Thymus (tissue), 11 donors: Measurements from ENCODE around the gene XPO1. TPM values are rescaled to one million over a fixed set of nuclear protein-coding genes. Genes with fewer than 3 reads are reported as not detected.
"Not testable (repeated sequence)": the region's sequence is repeated elsewhere in the genome, so short reads cannot be mapped to it uniquely, and the experiment has no call there.

Experiments
- DNase-seq, 9 donors: peaks; one replicate each; pipeline ENCODE4 v3.0.0-alpha.2; 2013; ENCODE audit warnings: low spot score in 9 of 9, low read depth in 6 of 9, missing footprints in 1 of 9
- H3K27ac ChIP-seq, 2 donors: one replicate each; pipeline ENCODE4 v1.5.1; 2013; ENCODE audit warnings: control low read depth in 1 of 2, low read depth in 1 of 2, low read length in 1 of 2, mild to moderate bottlenecking in 1 of 2, moderate library complexity in 1 of 2
- H3K27me3 ChIP-seq, 2 donors: one replicate each; pipeline ENCODE4 v1.5.1; 2013; ENCODE audit warnings: low read length in 1 of 2; ENCODE audit not compliant: control insufficient read depth in 2 of 2, insufficient read depth in 1 of 2
- H3K36me3 ChIP-seq, 2 donors: one replicate each; pipeline ENCODE4 v1.5.1; 2013; ENCODE audit warnings: low read length in 1 of 2, mild to moderate bottlenecking in 1 of 2, moderate library complexity in 1 of 2; ENCODE audit not compliant: control insufficient read depth in 2 of 2, insufficient read depth in 2 of 2
- H3K4me1 ChIP-seq, 2 donors: one replicate each; pipeline ENCODE4 v1.5.1; 2013; ENCODE audit warnings: low read length in 2 of 2; ENCODE audit not compliant: control insufficient read depth in 2 of 2, insufficient read depth in 2 of 2
- H3K4me3 ChIP-seq, 2 donors: one replicate each; pipeline ENCODE4 v1.5.1; 2013; ENCODE audit warnings: low read length in 2 of 2, control low read depth in 1 of 2, mild to moderate bottlenecking in 1 of 2
- H3K9me3 ChIP-seq, 2 donors: one replicate each; pipeline ENCODE4 v1.5.1; 2013; ENCODE audit warnings: low read length in 1 of 2, mild to moderate bottlenecking in 1 of 2; ENCODE audit not compliant: control insufficient read depth in 2 of 2, insufficient read depth in 1 of 2
- WGBS: extraction: QIAGEN DNeasy Blood & Tissue Kit; methylation state at CpG from one replicate; pipeline ENCODE4 v1.1.7; 2013; 5-methylcytosine and 5-hydroxymethylcytosine counted together
- polyA plus RNA-seq: library from polyadenylated mRNA; stranded (reverse); fragments of 200-250 nt; gene quantifications from one replicate; pipeline ENCODE4 v1.2.3, GENCODE V29; 2013
- total RNA-seq: library from RNA; stranded (reverse); fragments of 120-200 nt; gene quantifications from one replicate; pipeline ENCODE4 v1.2.4, GENCODE V29; 2013
- donor health status: healthy.

Gene XPO1
- total and polyA plus RNA-seq, 2 donors = 148 to 174 TPM

DNA sequence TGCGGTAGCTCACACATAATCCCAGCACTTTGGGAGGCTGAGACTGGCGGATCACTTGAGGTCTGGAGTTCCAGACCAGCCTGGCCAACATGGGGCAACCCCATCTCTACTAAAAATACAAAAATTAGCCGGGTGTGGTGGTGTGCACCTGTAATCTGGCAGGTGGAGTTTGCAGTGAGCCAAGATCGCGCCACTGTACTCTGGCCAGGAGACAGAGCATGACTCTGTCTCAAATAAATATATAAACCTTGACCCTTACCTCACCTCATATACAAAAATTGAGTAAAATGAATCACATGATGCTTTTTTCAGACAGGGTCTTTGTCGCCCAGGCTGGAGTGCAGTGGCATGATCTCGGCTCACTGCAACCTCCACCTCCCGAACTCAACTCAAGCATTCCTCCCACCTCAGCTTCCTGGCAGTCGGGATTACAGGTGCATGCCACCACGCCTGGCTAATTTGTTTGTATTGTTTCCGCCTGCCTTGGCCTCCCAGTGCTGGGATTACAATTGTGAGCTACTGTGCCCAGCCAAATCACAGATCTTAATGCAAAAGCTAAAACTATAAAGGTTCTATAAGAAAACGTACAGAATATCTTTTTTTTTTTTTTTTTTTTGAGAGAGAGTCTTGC lies 25.3 kb downstream of the XPO1 start:
- Histone ChIP-seq H3K4me3 (no peak overlapping the region), H3K27me3 (no peaks in the 10 kb centered on the region), H3K4me1 (no peaks in the 10 kb centered on the region), H3K9me3 (no peaks in the 10 kb centered on the region), H3K36me3 (peaks cover 58 to 82% of the 10 kb centered on the region in 2 donors), H3K27ac (no peak overlapping the region)
- 95% methylated on average over 12 of the region's 12 CpGs for WGBS
- no peak for DNase-seq

DNA sequence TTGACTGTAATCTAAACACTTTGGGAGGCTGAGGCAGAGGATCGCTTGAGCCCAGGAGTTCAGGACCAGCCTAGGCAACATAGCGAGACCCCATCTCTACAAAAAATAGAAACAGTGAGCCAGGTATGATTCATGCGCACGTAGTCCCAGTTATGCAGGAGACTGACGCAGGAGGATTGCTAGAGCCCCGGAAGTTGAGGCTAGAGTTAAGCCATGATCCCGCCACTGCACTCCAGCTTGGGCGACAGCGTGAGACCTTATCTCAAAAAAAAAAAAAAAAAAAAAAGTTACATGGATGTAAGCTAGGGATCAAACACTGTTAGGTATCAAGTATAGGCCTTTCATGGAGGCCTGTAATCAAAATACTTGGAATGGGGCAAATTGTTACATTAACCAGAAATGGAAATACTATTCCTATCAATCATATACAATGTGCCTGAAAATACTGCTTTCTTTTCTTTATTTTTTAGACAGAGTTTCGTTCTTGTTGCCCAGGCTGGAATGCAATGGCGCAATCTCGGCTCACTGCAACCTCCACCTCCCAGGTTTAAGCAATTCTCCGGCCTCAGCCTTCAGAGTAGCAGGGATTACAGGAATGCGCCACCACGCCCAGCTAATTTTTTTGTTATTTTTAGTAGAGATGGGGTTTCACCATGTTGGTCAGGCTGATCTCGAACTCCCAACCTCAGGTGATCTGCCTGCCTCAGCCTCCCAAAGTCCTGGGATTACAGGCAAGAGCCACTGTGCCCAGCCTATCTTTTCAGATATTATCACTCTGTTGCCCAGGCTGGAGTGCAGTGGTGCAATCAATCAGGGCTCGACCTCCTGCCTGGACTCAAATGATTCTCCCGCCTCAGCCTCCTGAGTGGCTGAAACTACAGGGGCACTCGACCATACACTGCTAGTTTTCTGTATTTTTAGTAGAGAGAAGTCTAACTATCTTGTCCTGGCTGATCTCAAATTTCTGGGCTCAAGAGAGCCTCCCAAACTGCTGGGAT lies 27.2 kb downstream of the XPO1 start:
- Histone ChIP-seq H3K27me3 (no peaks in the 10 kb centered on the region), H3K4me3 (no peak overlapping the region), H3K4me1 (no peaks in the 10 kb centered on the region), H3K27ac (no peak overlapping the region), H3K9me3 (no peaks in the 10 kb centered on the region), H3K36me3 (peaks cover 58 to 78% of the 10 kb centered on the region in 2 donors)
- no peak for DNase-seq
- WGBS = 97% methylated on average over 19 of the region's 19 CpGs

DNA sequence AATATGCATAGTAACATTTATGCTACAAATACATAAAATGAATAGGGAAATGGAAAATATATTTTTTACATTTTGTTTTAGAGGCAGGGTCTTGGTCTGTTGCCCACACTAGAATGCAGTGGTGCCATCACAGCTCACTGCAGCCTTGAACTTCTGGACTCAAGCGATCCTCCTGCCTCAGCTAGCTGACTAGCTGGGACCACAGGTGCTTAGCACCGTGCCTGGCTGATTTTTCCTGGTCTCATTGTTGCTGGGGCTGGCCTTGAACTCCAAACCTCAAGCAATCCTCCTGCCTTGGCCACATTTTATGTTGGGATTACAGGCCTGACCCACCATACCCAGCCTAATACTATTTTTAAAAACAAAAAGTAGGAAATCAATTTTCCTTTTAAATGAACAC lies 33.2 kb downstream of the XPO1 start:
- Histone ChIP-seq H3K9me3 (no peaks in the 10 kb centered on the region), H3K36me3 (peaks cover 38 to 66% of the 10 kb centered on the region in 2 donors), H3K27me3 (no peaks in the 10 kb centered on the region), H3K27ac (no peak overlapping the region), H3K4me3 (no peak overlapping the region), H3K4me1 (no peaks in the 10 kb centered on the region)
- no peak for DNase-seq
- 98% methylated on average over 2 of the region's 2 CpGs for WGBS

DNA sequence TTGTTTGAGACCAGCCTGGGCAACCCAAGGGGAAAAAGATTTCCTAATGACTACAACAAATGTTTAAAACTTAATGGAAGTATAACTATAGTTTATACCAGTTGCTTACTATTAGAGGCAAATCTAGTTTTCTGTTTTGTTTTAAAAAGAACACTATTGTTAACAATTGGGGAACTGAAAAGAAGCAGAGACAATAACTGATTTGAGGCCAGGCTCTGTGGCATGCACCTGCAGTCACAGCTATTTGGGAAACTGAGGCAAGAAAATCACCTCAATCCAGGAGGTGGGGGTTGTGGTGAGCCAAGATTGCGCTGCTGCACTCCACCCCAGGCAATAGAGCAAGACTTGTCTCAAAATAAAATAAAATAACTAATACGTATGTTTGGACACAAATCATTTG lies 39.1 kb downstream of the XPO1 start:
- Histone ChIP-seq H3K4me3 (no peak overlapping the region), H3K36me3 (peaks cover 33 to 83% of the 10 kb centered on the region in 2 donors), H3K27ac (no peak overlapping the region), H3K9me3 (no peaks in the 10 kb centered on the region), H3K27me3 (no peaks in the 10 kb centered on the region), H3K4me1 (no peaks in the 10 kb centered on the region)
- WGBS = 98% methylated on average over 2 of the region's 2 CpGs
- DNase-seq = no peak

DNA sequence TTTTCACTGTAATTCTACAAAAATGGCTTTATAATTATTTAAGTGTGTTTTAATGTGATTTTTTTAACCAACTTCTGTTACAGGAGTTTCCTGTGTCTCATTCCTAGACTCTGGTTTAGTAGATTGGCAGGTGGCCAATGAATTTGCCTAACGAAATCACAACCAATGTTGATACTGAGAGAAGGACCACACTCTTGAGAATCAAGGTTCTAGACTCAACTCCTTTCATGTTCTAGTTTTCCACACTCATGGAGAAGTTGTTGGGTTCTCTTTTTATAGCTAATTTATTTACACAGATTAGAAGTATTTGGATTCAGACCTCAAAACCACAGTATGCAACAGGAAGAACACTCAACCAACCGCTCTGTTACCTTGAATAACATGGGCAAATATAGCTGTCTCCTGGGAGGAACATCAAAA lies 44.6 kb downstream of the XPO1 start:
- no peaks in the 10 kb centered on the region for H3K27me3 ChIP-seq
- WGBS = 33% methylated on average over 2 of the region's 2 CpGs
- no peaks in the 10 kb centered on the region for H3K4me1 ChIP-seq
- DNase-seq = no peak
- H3K36me3 ChIP-seq = peaks cover 36 to 89% of the 10 kb centered on the region in 2 donors
- H3K9me3 ChIP-seq = no peaks in the 10 kb centered on the region
- no peak overlapping the region for H3K4me3 ChIP-seq
- no peak overlapping the region for H3K27ac ChIP-seq

DNA sequence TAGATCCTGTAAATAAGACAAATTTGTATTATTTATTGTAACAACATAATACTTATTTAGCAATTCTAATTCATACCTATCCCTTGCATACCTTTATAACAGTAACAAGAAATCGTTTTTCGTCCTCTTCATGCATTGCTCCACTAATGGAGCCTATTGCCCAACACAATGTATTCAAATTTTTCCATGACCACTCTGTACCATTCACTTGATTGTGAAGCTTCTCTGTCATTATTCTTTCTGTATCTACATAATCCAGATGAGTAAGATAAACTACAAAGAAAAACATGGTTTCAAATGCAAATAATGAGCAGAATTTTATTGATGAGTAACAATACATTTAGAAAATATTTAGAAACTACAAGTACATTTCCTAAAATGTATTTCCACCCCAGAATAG lies 45.7 kb downstream of the XPO1 start:
- no peaks in the 10 kb centered on the region for H3K27me3 ChIP-seq
- H3K9me3 ChIP-seq = no peaks in the 10 kb centered on the region
- WGBS = 94% methylated on average over 2 of the region's 2 CpGs
- H3K36me3 ChIP-seq = peaks cover 33 to 89% of the 10 kb centered on the region in 2 donors
- no peaks in the 10 kb centered on the region for H3K4me1 ChIP-seq
- no peak overlapping the region for H3K27ac ChIP-seq
- no peak overlapping the region for H3K4me3 ChIP-seq
- DNase-seq = no peak

DNA sequence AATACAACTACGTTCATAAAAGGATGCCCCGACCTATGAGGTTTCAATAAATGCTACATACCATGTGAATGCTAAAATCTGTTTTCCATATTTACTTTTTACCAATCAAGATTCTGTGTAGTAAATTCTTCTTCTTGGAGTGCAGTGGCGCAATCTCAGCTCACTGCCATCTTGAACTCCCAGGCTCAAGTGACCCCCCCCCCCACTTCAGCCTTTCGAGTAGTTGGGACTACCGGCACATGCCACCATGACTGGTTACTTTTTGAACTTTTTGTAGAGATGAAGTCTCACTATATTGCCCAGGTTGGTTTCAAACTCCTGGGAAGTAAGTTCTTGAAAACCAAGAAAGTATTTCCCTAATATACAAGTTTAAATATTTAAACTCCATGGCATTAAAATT lies 52.9 kb downstream of the XPO1 start:
- Histone ChIP-seq H3K9me3 (no peaks in the 10 kb centered on the region), H3K27me3 (no peaks in the 10 kb centered on the region), H3K36me3 (peaks cover 32 to 84% of the 10 kb centered on the region in 2 donors), H3K4me1 (no peaks in the 10 kb centered on the region), H3K4me3 (no peak overlapping the region), H3K27ac (no peak overlapping the region)
- 98% methylated on average over 5 of the region's 5 CpGs for WGBS
- DNase-seq = no peak

DNA sequence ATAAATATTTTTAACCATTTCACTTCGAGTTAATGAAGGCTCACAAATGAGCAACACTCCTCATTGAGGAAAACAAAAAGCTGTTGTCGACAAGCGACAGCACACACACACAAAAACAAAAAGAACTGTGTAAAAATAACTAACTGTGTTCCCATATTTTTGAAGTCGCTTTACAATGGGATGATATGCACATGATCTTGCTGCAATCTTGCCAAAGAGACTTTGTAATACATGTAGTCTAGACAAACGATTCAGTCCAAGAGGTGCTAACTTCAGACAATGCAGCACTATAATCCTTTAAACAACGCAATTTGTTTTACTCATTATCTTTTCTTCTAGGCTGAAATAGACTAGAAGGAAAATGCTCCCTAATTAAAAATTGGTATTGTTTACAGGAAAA lies 60.1 kb downstream of the XPO1 start:
- Histone ChIP-seq H3K27ac (no peak overlapping the region), H3K27me3 (no peaks in the 10 kb centered on the region), H3K9me3 (no peaks in the 10 kb centered on the region), H3K36me3 (peaks cover 36 to 63% of the 10 kb centered on the region in 2 donors), H3K4me3 (no peak overlapping the region), H3K4me1 (no peaks in the 10 kb centered on the region)
- DNase-seq = no peak
- 97% methylated on average over 6 of the region's 6 CpGs for WGBS

DNA sequence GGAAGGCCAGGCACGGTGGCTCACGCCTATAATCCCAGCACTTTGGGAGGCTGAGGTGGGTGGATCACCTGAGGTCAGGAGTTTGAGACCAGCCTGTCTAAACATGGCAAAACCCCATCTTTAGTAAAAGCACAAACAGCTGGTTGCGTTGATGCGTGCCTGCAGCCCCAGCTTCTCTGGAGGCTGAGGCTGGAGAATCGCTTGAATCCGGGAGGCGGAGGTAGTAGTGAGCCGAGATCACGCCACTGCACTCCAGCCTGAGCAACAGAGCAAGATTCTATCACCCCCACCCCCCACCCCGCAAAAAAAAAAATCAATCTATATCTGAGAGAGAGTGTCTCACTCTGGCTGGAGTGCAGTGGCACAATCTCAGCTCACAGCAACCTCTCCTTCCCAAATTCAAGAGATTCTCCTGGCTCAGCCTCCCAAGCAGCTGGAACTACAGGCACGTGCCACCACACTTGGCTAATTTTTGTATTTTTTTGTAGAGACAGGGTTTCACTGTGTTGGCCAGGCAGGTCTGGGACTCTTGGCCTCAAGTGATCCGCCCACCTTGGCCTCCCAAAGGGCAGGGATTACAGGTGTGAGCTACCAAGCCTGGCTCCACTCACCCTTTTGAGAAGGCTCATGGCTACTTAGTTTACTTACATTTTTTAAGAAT lies 61.1 kb downstream of the XPO1 start:
- H3K27ac ChIP-seq, H3K27me3 ChIP-seq, H3K4me1 ChIP-seq, H3K9me3 ChIP-seq, H3K4me3 ChIP-seq, DNase-seq: not testable (repeated sequence)
- H3K36me3 ChIP-seq = peaks cover 34 to 52% of the 10 kb centered on the region in 2 donors
- 98% methylated on average over 12 of the region's 12 CpGs for WGBS
